Effector CD8-positive, alpha-beta T cell (primary cell): ENCODE measurements around the gene CDC42EP4.
A peak's percentile ranks its signal among the peaks of the same experiment; 100 is the strongest.

Experiments used
- DNase-seq: peaks from one replicate; lab custom pipeline; 2025; lab: John Stamatoyannopoulos, UW
- total RNA-seq, 4 experiments: gene quantifications; one replicate each; lab custom pipeline; 2026; lab: John Stamatoyannopoulos, UW

CDC42EP4 gene
- total RNA-seq, result 0.97 to 3.2 (median 1.9) reads per million in 4 experiments

- DNase-seq, result peak; percentile 68
These were observed at the start of gene CDC42EP4 for GRCh38 chr17:73311781-73312641. Gene CDC42EP4 (minus strand): TSS chr17:73312001. CDS start chr17:73286500, 25,501 bp downstream.

DNA sequence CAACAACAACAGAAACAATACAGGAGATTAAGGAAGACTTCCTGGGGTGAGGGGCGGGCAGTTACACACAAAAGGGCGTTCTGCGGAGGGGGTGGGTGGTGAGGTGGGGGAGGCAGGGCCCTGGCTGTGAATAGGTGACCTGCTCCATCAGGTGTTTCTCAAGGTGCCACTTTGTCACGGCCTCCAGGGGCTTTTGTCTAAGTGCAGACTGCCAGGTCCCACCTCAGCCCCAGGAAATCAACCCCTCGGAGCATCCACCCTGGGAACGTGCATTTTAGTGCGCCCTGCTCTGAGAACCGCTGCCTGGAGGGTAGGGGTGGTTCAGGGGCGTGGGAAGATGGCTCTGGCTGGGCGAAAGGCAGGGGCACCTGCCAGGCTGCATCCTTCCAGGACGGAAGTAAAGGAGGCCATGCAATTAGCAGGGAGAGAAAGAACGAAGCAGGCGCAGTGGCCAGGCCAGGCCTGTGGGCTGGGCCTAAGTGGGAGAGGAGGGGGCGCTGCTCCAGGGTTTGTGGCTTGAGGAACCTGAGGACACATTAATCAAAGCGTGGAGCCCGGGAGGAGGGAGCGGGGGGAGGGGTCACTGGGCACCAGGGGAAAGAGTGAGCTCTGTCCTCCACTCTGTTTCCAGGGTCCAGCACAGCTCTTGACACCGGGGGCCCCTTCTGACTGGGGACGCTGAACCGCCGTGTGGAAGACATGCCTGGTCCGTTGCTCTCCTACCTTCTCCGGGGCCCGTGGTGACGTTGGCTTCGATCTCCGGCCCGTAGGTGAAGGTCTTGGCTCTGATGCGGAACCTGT is 49.4 kb upstream of the CDC42EP4 start:
- DNase-seq, result no peak

DNA sequence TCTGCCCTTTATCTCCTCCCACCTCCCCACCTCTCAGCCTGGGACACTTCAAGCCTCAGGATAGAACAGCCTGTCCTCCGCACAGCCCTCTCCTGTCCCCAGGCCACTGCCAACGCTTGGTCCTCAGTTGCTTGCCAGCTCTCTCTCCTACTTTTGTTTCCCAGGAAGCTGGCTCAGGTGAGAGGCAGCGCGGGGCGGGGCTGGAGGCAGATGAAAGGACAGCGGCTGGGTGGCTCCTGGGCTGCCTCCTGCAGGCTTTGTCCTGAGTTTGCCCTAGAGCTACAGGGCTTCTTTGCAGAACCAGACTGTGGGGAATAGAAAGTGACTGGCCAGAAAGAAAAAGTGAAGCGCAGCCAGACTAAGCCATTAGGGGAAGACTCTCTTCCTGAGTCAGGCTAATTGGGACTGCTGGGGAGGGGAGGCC is 48.2 kb upstream of the CDC42EP4 start:
- DNase-seq, result no peak

- DNase-seq, result no peak
These were observed 47.6 kb upstream of the CDC42EP4 start for GRCh38 chr17:73359352-73359751.

DNA sequence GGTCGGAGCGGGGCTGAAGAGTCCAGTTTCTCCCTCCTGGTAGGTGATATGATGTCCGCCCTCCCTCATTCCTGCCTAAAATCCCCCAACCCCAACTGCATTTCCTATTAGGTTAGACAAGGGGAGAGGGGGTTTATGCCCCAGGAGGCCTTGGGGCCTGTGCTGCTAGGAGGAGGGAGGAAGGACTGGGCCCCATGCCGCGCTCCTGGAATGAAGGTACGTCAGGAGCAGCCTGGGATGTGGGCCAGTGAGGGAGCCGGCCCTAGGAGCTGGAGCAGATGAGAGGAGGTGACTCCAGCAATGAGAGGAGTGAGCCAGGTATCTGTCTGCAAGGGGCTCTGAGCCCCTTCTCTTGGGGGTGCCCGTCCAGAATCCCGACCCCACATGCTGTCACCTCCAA is 46.9 kb upstream of the CDC42EP4 start:
- DNase-seq, result no peak

DNA sequence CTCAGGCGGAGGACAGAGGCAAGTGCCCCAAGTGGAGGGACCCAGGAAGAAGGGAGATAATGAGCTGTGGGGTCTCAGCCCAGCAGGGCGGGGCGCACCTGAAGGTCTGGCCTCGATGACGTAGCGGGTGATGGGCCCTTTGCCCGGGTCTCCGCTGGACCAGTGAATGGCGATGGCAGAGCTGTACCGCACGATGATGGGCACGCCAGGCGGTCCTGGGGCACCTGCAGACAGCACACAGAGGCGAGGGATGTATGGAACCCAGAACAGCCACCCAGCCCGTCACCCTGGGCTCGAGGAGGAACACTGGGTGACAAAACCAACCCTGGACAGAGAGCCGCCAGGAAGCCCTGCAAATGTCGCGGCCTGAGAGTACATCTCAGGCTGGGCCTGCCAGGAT is 46.2 kb upstream of the CDC42EP4 start:
- DNase-seq, result no peak

- no peak for DNase-seq
These were observed 45.5 kb upstream of the CDC42EP4 start for GRCh38 chr17:73357318-73357717.

- DNase-seq, result no peak
These were observed 44.9 kb upstream of the CDC42EP4 start for GRCh38 chr17:73356561-73357170.

DNA sequence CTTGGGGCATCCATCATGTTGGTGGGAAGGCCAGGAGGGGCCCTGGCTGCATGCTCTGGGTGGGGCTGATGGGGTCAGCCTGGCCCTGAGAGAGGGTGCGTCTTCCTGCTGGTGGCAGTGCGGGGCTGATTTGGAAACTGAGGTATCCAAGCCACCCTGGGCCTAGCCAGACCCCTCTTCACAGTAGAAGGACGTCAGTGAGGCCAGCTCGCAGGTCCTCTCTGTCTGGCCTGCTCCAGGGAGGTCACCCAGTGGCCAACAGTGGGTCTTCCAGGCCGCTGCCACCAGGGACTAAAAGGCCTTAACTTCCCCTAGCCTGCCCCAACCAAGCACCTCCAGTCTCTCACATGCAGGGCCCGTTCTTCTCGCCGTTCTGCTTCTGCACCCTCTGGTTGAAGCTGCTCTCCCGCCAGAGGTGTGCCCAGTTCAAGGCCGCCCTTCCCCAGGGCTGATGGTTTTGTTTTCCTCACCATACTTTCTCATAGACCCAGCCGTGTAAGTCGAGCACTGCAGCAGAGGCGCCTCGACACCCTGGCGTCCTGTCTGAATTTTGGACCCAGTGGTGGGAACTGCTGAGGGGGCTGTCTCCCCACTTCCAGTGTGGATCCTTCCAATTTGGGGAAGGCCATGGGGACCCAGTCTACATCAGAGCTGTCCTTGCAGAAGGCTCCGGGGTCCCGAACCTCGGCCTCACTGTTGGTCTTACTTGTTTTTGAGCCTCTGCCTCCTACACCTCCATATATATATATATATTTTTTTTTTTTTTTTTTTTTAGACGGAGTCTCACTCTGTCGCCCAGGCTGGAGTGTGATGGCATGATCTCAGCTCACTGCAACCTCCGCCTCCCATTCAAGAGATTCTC is 42.9 kb upstream of the CDC42EP4 start:
- no peak for DNase-seq

DNA sequence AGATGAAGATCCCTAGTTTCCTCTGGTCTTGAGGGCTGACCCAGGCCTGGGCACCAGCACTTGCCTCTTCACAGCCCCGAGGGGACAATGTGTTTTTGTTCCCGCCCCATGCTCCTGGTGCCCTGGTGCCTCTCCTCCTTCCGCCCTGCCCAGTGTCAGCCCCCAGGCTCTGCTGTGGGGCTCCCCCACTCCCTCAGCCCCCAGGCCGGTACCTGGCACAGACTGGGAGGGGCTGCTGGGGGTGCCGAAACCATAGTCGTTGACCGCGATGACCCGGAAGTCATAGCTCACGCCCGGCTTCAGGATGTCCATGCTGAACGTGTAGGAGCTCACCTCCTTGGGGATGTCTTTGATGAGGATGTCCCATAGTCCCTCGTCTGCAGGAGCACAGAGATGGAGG is 40.5 kb upstream of the CDC42EP4 start:
- no peak for DNase-seq

DNA sequence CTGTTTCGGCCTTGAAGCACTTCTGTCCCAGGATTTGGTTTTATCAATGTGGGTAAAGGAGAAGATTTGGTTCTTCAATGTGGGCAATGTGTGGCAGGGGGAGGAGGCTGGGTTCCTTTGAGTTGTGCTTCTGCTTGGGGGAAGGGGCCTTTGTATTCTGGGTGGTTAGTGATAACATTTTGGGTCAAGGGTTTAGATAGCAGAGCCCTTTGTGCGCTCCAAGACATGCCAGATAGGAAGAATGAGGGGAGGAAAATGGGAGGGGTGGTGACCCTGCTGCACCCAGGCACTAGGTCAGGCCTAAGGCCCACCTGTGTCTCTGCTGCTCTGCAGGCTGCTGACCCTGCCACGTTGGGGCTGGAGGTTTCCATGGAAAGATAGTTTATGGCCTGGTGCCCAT is 40.0 kb upstream of the CDC42EP4 start:
- no peak for DNase-seq

- DNase-seq, result no peak
These were observed 39.1 kb upstream of the CDC42EP4 start for GRCh38 chr17:73350864-73351263.

- DNase-seq, result no peak
These were observed 37.8 kb upstream of the CDC42EP4 start for GRCh38 chr17:73349647-73350046.

- no peak for DNase-seq
These were observed 37.3 kb upstream of the CDC42EP4 start for GRCh38 chr17:73349138-73349537.

DNA sequence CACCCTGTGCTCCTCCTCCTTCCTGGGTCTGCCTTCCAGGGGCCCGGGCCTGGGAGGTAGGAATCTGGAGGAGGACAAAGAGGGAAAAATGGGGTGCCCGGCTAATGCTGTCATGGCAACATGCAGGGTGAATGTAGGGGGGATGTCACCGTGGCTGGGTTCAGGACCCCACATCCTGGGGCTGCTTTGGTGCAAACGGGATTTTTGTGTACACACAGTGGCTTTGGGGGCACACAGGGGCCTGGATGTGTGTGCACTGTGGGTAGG is 37.0 kb upstream of the CDC42EP4 start:
- DNase-seq, result no peak

DNA sequence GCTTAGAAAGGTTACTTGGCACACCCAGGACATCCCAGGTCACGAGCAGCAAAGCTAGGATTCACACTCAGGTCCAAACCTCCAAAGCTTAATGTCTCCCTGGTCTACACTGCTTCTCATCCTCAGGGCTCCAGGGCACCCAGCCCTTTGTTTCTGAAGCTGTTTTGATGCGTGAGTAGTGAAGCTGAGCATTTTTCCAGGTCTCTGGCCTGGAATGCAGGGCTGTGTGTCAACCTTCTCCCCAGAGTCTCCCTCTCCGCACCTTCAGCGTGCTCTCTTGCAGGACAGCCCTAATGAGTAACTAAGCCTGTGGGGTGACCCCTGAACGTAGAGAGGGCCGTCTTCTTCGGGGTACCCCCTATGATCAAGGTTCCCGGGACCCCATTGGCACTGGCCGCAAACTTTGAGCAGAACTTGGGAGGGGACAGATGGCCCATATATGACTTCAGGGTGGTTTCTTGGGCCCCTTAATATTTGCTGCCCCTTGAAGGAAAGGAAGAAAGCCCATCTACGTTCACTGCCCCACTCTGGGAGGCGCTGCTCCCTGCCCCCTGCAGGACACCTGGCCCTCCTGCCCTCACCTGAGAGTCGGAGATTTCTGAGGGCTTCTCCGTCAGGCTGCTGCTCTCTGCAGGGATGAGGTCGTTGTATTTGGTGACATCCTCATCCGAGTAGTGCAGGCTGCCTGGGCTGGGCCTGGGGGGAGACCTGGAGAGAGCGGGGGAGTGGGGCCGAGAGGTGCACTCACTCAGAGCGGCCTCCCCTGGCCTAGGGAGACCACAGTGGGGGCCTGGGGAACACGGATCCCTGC is 36.4 kb upstream of the CDC42EP4 start:
- DNase-seq, result no peak

- DNase-seq, result no peak
These were observed 35.5 kb upstream of the CDC42EP4 start for GRCh38 chr17:73347351-73347750.

DNA sequence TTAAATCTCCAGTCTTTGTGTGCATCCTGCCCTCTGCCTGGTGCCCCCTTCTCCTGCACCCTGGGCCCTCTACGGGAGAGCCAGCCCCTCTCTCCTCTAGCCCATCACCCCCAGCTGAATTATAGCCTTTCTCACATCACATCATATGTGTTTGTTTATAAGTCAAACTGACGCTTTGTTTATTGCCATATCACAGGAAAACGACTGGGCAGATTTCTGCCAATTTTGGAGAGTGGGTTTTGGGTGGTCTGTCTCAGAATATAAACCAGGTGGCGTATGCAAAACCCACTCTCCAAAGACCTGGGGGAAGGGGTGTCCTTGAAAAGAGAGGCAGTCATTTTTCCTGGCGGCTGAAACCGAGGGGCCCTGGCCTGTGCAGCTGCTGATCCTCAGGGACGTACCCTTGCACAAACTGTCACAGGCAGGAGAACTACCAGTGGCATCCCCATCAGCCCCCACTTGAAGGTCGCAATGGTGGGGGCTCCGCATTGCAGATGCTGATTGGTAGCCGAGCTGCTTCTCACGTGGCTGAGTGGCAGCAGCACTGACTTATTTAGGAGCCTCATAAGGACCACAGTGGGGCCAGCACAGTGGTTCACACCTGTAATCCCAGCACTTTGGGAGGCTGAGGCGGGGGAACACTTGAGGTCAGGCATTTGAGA is 34.8 kb upstream of the CDC42EP4 start:
- DNase-seq, result no peak

DNA sequence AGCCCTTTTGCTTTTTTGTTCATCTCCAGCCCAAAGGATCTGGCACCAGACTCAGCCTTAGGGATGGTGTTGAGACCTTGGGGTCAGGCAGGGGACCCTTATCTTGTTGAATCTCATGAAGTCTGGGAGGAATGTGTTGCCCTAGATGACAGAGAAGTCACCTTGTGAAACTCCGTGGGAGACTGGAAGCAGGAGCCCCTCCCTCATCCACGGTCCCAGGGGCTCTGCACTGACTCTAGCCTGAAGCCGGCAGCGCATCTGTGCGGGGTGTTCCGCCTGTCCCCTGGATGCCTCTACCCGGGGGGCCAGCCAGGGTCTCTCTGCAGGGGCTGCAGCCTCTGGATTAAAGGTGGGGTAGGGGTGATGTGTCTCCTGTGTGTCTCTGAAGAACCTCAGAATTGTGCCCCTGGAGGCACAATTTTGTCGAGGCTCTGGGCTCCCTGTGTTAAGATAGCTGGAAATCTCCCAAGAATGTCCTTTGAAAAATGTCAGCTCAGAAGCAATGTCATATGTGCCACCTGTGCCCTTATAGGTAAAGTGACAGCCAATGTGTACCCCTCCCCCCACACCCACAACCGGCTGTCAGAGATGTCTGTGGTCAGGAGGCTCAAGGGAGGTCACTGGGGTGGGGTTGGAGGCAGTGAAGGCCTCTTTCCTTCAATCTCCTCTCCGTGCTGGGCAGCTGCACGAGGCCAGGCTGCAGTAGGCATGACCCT is 32.1 kb upstream of the CDC42EP4 start:
- DNase-seq, result no peak

DNA sequence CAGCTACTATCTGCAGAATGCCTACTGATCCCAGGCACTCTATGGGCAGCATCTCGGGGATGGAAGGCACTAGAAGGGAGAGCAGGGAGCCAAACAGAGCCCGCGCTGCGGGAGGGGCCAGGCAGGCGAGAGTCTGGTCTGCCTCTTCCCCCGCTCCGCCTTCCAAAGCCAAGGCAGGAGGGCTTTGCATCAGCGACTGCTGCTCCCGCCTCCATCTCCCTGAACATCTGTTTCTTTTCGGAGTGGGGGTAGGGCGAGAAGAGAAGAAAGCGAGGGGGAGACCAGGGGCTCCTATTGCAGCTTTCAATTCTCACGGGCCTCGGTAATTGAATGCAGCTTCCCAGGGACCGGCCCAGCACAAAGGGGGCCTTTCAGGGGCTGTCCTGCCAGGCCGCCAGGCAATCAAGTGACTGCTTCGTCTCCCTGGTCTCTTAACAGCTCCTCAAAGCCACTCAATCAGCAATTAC is 31.4 kb upstream of the CDC42EP4 start:
- DNase-seq, result no peak
